IPS DF 19.7 (cell line): ENCODE data around the gene EFCAB8.

Experiments used
- DNase-seq: peaks from one replicate; pipeline ENCODE4 v3.0.0-alpha.2; 2013; ENCODE audit warnings: low read depth, low spot score

EFCAB8 gene, protein sequence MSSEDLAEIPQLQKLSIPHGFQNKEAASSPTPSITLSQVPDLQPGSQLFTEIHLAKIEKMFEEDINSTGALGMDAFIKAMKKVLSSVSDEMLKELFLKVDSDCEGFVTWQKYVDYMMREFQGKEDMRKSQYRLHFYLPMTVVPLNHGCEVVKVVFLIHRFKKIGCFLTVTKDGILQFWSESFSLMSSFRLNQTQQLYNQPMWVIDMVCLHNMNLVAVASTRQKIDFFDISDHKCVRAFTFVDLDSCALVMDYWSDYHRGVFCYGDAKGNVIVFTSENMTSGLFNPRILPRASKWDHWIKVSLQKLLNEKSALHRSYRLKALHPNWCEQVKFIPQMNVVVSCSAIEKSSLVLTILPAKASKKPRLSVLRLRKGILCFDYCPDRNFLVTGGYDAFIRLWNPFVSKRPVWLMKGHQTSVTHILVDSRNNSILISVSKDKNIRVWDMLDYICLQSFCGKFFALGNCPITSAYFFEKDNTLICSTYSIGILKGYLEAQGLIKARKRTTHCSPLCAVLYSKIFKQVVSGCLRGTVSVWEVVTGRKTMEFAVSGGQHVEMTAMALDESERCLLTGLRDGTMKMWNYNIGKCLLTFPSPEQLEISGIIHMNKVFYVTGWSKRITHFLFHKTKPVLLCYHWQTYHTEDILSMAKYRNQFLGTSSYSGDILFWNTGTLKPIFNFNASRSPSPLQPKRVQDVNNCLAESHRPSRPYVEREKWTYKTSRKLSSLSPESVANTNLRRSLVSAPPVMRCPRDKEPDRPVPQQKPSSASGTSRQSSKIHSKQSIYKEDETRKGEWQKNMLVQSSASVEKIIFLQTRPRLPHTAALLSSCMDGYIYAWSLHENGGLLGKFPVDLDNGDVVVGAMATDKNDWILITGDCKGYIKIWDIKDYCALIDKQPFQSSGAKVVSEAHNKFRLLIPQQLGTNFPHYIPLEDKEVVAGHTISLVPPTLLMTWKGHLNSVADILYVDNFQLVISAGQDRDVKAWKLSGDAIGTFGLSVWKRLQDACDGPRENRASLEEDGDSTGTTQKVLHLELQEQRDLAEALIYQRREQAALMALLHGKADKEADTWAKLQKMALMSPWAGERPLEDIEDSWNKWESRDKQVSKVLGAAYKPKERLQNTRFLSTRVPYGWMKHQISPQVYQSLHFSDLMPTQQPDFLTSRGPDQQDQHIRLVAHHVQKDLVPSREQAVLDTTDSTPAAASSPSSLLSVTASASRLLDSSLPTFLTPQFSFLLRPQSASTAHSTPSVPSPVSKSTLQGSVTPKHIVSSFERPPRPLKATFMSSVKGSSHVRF

DNA sequence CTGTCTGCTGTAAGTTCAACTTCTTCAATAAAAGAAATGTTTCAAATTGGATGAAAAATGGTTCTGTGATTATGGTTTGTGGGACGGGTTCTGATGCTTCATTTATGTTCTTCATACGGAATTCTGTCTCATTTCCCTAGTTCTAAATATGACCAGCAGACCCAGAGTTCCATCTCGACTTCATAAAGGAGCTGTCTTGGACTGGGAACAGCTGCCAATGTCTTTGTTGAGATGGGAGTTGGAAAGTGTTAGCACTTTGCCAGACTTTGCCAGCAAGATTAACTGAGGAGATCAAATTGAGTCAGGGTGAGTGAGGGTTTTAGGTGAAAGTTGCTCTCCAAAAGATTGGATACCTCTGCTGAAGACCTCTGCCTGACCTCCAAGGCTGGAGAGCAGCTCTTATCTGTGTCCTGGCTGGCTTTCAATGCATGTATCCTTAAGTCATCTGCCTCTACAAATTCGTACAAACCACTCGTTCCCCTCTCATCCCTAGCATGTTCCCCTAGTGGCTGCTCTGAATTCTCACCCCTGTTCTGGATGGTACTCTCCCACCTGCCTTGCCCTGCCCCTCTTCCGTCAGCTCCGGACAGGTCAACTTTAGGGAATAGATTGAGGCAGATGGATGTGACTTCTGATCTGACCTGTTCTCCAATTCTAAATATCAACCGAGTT is at the start of gene EFCAB8:
EFCAB8 (plus strand) TSS at position 223 of the 672 bp plus-strand sequence. CDS start 4,870 bp downstream, outside the sequence.
- DNase-seq = no peak

DNA sequence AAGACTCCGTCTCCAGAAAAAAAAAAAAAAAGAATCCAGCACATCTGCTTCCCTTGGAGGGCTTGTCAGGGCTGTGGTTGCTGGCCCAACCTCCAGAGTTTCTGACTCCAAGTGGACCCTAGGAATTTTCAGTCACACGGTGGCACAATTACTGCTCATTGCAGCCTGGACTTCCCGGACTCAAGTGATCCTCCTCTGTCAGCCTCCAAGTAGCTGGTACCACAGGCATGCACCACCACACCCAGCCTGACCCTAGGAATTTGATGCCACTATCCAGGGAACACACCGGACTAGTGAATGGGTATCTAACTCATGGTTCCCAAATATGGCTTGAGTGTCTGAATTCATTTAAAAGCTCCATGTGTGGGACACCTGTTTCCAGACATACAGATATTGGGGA is 48.8 kb upstream of the EFCAB8 start:
- no peak for DNase-seq

DNA sequence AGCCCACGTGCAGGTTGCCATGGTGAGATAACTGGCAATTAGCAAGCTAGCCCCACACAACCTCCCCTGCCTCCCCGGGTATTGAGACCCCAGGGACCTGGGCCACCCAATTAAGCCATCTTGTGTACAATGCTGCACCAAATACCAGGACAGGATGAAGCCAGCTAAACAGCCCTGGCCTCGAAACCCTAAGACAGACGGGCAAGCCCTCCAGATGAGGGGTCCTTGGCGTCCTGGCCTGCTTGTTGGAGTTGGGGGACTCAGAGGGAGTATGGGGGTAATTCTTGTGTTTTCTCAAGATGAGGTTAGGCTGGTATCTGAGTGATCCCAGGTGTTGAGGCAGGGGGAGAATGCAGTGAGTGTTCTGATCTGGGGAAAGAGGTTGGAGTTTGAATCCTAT is 47.8 kb upstream of the EFCAB8 start:
- DNase-seq = no peak

DNA sequence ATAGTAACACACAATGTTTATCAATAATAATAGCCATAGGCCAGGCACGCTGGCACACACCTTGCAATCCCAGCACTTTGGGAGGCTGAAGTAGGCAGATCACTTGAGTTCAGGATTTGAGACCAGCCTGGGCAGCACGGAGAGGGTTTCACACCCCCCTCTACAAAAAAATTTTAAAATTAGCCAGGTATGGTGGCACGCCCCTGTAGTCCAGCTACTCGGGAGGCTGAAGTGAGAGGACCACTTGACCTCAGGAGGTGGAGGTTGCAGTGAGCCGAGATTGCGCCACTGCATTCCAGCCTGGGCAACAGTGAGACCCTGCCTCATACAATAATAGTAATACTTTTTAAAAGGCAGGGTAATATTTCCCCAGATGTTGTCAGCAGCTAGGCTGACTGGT is 46.8 kb upstream of the EFCAB8 start:
- no peak for DNase-seq

DNA sequence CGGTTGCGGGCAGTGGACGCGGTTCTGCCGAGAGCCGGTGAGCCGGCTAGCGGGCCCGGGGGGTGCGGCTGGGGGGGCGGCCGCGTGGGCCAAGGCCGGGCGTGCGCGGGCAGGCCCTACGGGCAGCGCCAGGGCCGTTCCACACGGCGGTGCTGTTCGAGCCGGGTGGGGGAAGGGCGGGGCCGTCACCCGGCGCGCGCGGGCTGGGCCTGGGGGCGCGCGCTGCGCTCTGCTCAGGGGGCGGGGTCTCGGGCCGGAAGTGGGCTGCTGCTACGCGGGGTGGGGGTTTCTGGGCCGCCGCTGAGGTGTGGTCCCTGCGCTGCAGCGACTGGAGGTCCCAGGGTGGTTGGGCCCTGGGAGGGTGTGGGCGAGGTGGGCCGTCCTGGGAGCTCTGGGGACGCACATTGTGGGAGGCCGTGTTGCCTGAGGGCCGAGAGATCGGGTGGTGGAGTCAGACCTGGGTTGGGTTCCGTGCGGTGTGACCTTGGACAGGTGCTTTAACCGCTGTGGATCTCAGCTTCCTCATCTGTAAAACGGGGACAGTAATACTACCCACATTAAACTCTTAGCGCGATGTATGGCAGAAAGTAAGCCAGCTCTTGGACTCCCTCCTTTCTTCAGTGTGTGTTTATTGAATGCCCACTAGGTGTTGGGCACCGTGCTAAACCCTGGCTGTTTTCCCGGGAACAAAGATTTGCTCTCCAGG is 38.6 kb upstream of the EFCAB8 start:
- no peak for DNase-seq

DNA sequence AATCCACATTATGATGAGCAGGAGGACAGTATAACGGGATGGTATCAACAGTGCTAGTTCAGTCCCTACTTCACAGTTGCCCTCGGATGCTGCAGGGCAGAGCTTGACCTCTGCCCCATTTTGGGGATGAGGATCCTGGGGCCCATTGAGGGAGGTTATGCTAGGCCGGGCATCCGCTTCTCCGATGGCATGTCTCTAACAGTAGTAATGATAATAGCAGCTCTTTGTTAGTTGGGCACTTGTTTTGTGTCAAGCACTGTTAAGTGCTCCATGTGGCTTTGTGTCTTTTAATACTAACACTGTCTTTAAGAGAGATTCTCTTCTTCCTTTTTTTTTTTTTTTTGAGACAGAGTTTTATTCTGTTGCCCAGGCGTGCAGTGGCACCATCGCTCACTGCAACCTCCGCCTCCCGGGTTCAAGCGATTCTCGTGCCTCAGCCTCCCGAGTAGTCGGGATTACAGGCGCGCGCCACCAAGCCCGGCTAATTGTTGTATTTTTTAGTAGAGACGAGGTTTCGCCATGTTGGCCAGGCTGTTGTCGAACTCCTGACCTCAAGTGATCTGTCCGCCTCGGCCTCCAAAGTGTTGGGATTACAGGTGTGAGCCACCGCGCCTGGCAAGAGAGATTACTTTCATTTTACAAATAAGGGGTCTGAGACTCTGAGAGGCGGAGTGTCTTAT is 37.9 kb upstream of the EFCAB8 start:
- no peak for DNase-seq

DNA sequence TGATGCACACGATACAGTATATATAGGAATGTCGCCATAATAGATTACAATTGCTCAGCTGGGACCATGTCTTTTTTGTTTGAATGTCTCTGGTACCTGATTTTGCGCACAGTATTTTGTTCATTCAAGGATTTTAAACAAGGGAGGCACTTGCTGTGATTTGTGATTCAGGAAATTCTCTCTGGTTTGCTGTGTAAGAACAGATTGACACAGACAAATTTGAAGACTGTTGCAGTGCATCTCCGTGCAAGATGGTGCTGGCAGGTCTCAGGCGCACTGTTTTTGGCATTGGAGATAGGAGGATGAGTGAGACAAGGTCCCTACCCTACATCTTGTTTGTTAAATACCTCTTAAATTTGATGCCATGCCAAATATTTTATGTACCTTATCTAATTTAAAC is 36.5 kb upstream of the EFCAB8 start:
- DNase-seq = no peak

DNA sequence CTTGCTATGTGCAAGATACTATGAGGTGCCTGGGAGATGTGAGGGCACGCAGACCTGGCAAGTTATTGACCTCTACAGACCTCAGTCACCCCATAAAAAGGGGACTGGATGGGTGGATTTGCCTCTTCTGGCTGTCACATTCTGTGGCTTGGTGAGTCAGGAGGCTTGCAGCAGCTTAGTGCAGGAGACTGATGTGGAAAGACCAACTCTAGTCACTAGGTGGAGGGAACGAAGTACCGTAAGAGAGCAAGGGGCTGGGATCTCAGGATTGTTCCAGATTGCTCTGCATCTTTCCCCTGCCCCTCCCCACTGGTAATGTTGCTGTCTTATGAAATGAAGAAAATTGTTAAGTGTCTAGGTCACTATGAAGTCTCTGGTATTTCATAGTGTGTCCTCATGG is 35.6 kb upstream of the EFCAB8 start:
- DNase-seq = no peak

DNA sequence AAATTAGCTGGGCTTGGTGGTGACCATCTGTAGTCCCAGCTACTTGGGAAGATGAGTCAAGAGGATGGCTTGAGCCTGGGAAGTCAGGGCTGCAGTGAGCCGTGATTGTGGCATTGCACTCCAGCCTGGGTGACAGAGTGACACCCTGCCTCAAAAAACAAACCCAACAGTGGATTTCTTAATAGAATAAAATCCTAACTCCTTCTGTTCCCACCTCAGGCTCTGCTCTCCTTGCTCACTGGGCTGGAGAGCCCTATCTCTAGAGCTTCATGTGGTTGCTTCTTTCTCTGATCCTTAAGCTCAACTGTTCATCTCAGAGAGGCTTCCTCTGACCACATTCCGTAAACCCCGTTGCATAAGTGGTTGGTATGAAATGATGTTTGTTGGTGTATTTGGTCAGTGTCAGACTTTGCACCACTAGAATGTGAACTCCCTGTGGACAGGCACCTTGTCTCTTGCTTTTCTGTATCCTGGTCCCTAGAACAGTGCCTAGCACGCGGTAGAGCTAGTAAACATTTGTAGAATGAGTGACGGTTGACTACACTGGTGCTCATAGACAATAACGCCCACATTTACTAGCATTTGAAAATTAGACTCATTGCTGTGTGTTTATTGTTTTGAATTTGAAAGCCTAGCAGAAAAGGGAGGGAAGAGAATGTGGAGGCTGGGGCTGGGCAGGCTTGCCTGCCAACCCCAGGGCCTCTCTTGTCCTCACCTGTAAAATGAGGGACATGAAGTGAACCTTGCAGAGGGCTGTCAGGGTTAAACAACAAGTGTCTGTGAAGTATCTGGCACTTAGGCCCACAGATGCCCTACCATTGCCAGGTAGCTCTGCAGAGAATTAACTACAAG is 34.8 kb upstream of the EFCAB8 start:
- DNase-seq = no peak

DNA sequence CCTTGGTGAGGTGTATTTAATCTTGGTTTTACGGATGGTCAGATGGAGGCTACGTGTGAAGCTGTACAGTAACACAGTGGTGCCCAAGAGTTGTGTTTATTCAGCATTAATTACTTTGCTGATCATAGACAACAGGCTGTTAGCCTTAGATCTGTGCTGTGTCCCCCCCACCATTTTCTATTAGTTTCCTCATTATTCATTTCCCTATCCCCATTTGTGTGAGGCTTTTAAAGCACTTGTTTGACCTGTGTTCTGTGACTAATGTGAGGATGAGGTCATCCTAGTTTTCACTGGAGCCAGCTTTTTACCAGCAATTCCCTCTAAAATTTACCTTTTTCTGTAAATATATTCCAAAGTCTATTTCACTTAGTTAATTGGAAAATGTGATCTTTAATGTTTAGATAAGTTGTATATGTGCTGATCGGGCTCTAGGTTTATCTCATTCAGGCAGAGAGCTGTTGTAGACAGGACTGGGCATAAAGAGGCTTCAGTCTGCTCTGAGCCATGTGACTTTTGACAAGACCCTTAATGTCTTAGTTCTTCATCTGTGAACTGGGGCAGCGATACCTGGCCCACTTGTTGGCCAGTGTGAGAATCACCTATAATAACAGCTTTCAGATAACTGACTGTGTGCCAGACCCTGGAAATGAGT is 30.6 kb upstream of the EFCAB8 start:
- DNase-seq = no peak

DNA sequence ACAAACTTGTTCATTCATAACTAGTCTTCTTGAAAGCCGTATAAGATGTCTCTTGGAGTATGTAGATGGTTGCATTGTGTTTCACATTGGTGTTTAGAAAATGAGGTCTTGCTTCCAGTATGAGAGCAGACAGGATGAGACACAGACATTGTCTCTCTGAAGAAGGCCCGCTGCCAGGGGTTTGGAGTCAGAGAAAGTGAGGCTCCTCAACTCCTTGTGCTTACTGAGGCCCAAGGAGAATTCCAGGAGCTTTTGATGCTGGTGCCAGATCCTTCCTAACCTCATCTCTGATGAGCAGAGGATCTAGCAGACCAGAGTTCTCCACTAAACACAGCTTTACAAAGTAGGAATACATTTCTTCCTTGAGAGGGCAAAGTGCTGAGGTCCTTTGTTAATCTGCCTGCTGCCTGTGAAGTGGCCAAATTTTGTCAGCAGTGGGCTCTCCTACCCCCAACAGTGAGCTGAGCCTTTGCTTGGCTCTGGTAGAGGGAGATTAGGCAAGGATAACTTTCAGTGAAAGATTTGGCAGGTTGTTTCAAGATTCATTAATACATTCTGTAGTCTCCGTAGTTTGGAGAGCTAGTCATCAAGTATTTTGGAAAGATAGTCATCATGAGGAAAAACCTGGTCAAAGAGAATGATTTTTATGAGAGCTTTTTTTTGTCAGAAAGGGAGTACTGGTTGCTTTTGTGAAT is 29.3 kb upstream of the EFCAB8 start:
- no peak for DNase-seq

DNA sequence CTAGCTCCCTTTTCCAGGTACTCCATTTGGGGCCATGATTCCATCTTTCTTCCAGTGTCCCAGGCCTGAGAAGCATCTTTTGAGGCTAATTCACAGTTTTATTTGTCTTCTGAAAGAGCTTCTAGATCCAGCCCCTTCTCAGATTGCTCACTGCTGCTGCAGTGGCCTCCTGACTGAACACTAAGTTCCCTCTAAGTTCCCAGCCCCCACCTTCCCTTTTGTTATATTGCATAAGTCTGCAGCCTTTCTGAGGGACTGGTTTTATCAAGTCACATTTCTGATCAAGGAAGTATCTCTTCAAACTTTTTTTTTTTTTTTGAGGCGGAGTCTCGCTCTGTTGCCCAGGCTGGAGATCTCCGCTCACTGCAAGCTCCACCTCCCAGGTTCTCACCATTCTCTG is 28.3 kb upstream of the EFCAB8 start:
- no peak for DNase-seq

DNA sequence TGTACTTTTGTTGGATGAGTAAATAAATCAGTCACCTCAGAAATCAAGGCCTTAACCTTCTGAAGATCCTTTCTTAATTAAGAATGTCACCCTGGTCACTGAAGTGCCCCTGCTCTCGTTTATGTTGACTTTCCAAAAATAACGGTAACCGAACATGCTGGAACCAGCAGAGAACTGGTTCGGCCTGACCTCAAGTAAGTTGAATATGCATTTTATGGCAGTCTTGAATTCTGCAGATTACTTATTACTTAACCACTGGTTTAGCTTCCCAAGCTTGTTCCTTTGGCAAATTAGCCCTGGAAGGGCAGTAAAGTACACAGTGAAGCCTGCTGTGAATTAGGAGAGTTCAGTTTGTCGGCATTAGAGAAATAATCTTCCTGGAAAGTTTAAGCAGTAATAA is 26.7 kb upstream of the EFCAB8 start:
- no peak for DNase-seq

DNA sequence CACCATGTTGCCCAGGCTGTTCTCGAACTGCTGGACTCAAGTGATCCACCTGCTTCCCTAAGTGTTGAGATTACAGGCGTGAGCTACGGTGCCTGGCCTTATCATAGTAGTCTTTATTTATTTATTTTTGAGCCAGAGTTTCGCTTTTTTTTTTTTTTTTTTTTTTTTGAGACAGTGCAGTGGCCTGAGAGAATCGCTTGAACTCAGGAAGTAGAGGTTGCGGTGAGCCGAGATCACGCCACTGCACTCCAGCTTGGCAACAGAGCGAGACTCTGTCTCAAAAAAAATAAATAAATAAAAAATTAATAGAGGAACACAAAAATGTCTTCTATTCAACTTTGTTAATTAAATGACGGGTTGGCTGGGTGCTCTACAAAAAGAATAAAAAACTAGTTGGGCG is 26.1 kb upstream of the EFCAB8 start:
- no peak for DNase-seq

DNA sequence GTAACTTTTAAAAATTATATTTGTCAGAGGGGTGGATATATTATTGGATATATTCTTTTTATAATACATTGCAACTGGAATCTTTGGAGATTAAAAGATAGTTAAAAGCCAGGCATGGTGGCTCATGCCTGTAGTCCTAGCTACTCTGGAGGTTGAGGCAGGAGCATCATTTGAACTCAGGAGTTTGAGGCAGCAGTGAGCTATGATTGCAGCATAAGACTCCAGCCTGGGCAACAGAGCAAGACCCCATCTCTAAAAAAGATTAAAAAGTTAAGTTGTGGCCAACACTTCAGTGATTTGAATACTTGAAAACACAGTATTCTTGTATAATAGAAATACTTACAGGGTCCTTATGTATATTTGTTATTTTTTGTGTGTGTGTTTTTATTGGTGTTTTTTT is 23.8 kb upstream of the EFCAB8 start:
- no peak for DNase-seq

DNA sequence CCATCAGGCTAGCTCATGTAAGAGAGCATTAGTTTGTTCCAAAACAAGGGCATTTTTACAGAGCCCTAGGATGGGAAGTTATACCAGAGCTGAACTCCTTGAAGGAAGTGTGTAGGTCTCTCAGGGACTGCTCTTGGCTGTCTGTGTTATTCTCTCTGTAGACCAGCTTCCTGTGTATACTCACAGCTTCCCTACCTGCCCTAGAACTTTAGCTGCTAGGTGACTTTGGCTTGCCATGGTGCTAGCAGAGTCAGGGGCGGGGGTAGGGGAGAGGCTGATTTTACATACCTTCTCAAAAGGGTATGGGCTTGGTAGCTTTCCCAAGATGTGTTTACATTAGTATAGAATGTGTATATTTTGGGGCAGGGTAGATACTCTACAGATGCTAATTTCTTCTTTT is 21.6 kb upstream of the EFCAB8 start:
- DNase-seq = no peak

DNA sequence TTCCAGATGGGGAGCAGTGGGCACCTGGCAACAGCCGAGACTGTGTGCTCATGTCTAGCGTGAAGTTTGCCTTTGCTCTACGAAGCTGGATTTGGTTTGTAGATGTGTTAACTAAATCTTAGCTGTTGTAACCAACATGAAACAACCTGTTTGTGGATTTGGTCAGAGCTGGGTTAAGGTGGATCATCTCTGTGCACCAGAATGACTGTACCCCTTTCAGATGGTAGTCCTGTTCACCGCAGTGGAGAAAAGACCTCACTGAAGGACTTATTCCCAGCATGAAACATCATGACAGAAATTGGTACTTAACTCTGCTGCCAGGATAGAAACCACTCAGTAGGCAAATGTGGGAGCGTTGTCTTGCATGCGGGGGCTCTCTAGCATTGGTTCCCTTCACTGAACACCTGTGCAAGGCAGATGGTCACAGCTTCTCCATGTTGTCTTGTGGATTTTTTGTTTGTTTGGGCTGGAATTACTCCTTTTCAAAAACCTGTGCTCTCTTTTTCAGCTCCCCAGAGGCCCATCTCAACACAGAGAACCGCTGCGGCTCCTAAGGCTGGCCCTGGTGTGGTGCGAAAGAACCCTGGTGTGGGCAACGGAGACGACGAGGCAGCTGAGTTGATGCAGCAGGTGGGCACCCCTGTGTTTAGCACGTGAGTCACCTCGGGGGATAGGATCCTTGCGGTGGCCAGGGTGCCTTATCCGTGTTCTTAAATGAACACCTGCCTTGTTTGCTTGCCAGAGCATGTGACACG is 19.3 kb upstream of the EFCAB8 start:
- DNase-seq = no peak

DNA sequence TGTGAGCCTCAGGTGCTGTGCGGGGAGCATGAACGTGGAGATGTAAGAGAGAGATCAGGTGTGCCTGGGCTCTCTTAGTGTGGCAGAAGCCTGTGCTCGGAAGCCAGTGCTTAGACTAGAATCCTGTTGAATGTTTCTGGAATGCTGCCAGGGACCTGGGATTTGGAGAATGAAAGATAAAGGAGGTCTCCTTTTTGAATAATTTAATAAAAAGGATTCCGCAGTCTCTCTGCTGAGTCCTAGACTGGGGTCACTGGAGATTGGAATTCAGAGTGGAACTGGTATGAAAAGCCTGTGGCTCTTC is 18.8 kb upstream of the EFCAB8 start:
- DNase-seq = no peak
